WTC11 (cell line): Measurements from ENCODE around the gene MRC1.

Experiments
- ZNF232 ChIP-seq: sonication (generic); formaldehyde crosslinking; IDR thresholded peaks from 2 replicates; pipeline ENCODE4 v1.8.0; 2022; ENCODE audit warnings: mild to moderate bottlenecking, missing genetic modification reagents
- TF ChIP-seq, protein P1 (sequence below): fragments of 200-600 bp; IDR thresholded peaks from 2 replicates; pipeline ENCODE4 v1.8.0; 2022; ENCODE audit warnings: antibody characterized with exemption
- TF ChIP-seq, protein P2 (sequence below): sonication (generic); formaldehyde crosslinking; IDR thresholded peaks from 2 replicates; pipeline ENCODE4 v1.8.1; 2023; ENCODE audit warnings: mild to moderate bottlenecking, missing genetic modification reagents

DNA sequence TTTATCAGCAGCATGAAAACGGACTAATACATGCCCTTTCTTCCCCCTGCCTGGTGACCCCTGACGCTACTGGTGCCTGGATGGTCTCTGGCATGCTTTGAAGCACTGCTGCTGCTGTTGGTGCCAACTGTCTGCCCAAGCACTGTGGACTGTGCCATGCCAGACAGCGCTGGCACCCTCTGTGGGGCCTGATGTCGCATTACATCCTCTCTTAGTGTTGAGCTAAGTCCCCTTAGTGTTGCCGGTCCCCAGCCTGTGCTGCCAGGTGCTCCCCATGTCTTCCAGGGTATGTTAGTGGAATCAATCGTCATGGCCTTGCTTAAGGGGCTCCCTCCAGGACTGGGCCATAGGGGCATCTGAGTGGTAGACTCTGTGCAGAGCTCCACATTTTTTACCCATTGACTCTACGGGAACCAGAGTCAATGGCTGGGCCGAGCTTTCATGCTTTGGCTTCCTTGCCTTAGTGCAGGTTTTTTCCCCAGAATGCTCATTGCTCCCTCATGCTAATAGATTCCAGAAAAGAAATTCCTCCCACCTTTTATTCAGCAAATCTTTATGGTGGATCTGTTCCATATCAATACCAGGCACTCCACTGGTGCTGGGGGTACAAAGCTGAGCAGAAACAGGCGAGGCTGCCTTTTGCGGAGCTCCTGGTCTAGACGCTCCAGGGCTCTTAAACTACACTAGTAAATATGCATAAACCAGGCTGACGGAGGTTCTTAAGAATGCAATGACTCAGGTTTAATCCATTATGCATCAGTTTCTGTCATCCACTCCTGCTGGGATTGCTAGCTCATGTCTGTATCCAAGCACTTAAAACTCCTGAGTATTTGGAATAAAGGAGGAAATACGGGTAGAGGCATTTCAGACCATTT is 21.8 kb upstream of the MRC1 start:
- no peak for TF ChIP-seq ZNF232 (CRISPR knock-in tag)
- TF ChIP-seq, protein P1, sequence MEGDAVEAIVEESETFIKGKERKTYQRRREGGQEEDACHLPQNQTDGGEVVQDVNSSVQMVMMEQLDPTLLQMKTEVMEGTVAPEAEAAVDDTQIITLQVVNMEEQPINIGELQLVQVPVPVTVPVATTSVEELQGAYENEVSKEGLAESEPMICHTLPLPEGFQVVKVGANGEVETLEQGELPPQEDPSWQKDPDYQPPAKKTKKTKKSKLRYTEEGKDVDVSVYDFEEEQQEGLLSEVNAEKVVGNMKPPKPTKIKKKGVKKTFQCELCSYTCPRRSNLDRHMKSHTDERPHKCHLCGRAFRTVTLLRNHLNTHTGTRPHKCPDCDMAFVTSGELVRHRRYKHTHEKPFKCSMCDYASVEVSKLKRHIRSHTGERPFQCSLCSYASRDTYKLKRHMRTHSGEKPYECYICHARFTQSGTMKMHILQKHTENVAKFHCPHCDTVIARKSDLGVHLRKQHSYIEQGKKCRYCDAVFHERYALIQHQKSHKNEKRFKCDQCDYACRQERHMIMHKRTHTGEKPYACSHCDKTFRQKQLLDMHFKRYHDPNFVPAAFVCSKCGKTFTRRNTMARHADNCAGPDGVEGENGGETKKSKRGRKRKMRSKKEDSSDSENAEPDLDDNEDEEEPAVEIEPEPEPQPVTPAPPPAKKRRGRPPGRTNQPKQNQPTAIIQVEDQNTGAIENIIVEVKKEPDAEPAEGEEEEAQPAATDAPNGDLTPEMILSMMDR: no peak
- TF ChIP-seq, protein P2, sequence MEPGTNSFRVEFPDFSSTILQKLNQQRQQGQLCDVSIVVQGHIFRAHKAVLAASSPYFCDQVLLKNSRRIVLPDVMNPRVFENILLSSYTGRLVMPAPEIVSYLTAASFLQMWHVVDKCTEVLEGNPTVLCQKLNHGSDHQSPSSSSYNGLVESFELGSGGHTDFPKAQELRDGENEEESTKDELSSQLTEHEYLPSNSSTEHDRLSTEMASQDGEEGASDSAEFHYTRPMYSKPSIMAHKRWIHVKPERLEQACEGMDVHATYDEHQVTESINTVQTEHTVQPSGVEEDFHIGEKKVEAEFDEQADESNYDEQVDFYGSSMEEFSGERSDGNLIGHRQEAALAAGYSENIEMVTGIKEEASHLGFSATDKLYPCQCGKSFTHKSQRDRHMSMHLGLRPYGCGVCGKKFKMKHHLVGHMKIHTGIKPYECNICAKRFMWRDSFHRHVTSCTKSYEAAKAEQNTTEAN (CRISPR knock-in tag): no peak
